HCT116 (cell line): Measurements from ENCODE around the gene MXD1. TPM values are rescaled to one million over a fixed set of nuclear protein-coding genes. Genes with fewer than 3 reads are reported as not detected.
A peak's percentile ranks its signal among the peaks of the same experiment; 100 is the strongest.

ENCODE experiments used
- ATAC-seq: fragments of 200-7000 bp; cut with Tn5 transposase; 2 replicates; pipeline ENCODE4 v1.9.1; 2020; ENCODE audit warnings: mild to moderate bottlenecking, moderate library complexity
- BruUV-seq: library from RNA; stranded (reverse); fragments of 400-500 nt; replicated peaks from 2 replicates; lab custom pipeline; 2021; lab: Mats Ljungman, UMichigan
- CTCF ChIA-PET: fragments of 300-600 bp; sonication (Branson Sonifier 250); formaldehyde crosslinking; loops from one replicate; lab custom pipeline; 2021; ENCODE audit warnings: antibody characterized with exemption; lab: Charles Lee
- POLR2A ChIA-PET: fragments of 300-600, 350-600 bp; sonication (Branson Sonifier 250); formaldehyde crosslinking; loops from one replicate; lab custom pipeline; 2021; ENCODE audit warnings: antibody characterized with exemption; lab: Charles Lee
- RAD21 ChIA-PET, 2 experiments: fragments of 300-600 bp; sonication (Branson Sonifier 250); formaldehyde crosslinking; loops; one replicate each; lab custom pipeline; 2023; ENCODE audit warnings: low total read pairs in 2 of 2; ENCODE audit not compliant: uncharacterized antibody in 2 of 2, unreplicated experiment in 2 of 2, low non-redundant PET in 1 of 2; lab: Charles Lee
- DNase-seq: peaks from one replicate; pipeline ENCODE4 v3.0.0-alpha.2; 2010; ENCODE audit warnings: low read depth, low spot score
- H2AFZ ChIP-seq: fragments of 200-600 bp; shearing (Covaris generic), sonication (generic); 2 replicates; pipeline ENCODE4 v1.6.1; 2017; ENCODE audit warnings: low read depth, mixed run types, mixed read lengths, antibody characterized with exemption, low read length; ENCODE audit not compliant: poor library complexity, severe bottlenecking
- H3K27ac ChIP-seq: 2 replicates; pipeline ENCODE4 v1.5.1; 2012; ENCODE audit warnings: low read depth, low read length
- H3K27me3 ChIP-seq: fragments of 200-600 bp; sonication (generic); 2 replicates; pipeline ENCODE4 v1.6.1; 2016; ENCODE audit warnings: mixed run types, low read length, mixed read lengths; ENCODE audit not compliant: insufficient read depth
- H3K36me3 ChIP-seq, 2 experiments: fragments of 200-500 bp in 1 of 2; fragments of 200-600 bp in 1 of 2; sonication (Bioruptor generic) in 1 of 2; sonication (generic) in 1 of 2; 2 replicates each; pipeline versions ENCODE4 v1.5.1 to v1.6.1; 2014 to 2016; ENCODE audit warnings: low read length in 2 of 2, inconsistent platforms in 1 of 2, mixed read lengths in 1 of 2, mixed run types in 1 of 2; ENCODE audit not compliant: insufficient read depth in 2 of 2, control insufficient read depth in 1 of 2
- H3K4me1 ChIP-seq, 2 experiments: fragments of 200-600 bp in 1 of 2; sonication (generic) in 1 of 2; 2 replicates each; pipeline versions ENCODE4 v1.5.1 to v1.6.1; 2012 to 2017; ENCODE audit warnings: low read length in 2 of 2, inconsistent platforms in 1 of 2, mild to moderate bottlenecking in 1 of 2, mixed read lengths in 1 of 2, mixed run types in 1 of 2, moderate library complexity in 1 of 2; ENCODE audit not compliant: insufficient read depth in 2 of 2, control insufficient read depth in 1 of 2
- H3K4me2 ChIP-seq: fragments of 200-600 bp; sonication (generic); 2 replicates; pipeline ENCODE4 v1.6.1; 2017; ENCODE audit warnings: mixed run types, low read length, mixed read lengths
- H3K4me3 ChIP-seq, 2 experiments: fragments of 200-600 bp in 1 of 2; sonication (generic) in 1 of 2; replicated peaks in 1 of 2; 2 replicates each; pipeline ENCODE4 v1.5.1; 2011 to 2016; ENCODE audit warnings: low read length in 2 of 2, control low read depth in 1 of 2, low read depth in 1 of 2, mild to moderate bottlenecking in 1 of 2, mixed read lengths in 1 of 2, mixed run types in 1 of 2
- H3K79me2 ChIP-seq: fragments of 200-600 bp; sonication (generic); 2 replicates; pipeline ENCODE4 v1.6.1; 2017; ENCODE audit warnings: mild to moderate bottlenecking, mixed run types, low read length, moderate library complexity, mixed read lengths; ENCODE audit not compliant: insufficient read depth
- H3K9ac ChIP-seq: fragments of 200-600 bp; sonication (generic); 2 replicates; pipeline ENCODE4 v1.6.1; 2016; ENCODE audit warnings: low read length, mixed read lengths
- H3K9me2 ChIP-seq: fragments of 200-600 bp; sonication (generic), shearing (Covaris generic); 2 replicates; pipeline ENCODE4 v1.6.1; 2017; ENCODE audit warnings: mixed run types, mild to moderate bottlenecking, moderate library complexity; ENCODE audit not compliant: insufficient read depth
- H3K9me3 ChIP-seq, 2 experiments: fragments of 200-500 bp in 1 of 2; fragments of 200-600 bp in 1 of 2; sonication (Bioruptor generic) in 1 of 2; sonication (generic) in 1 of 2; 2 replicates each; pipeline ENCODE4 v1.6.1; 2014 to 2017; ENCODE audit warnings: low read length in 2 of 2, mixed read lengths in 2 of 2, inconsistent platforms in 1 of 2, low read depth in 1 of 2, mild to moderate bottlenecking in 1 of 2, mixed run types in 1 of 2, moderate library complexity in 1 of 2; ENCODE audit not compliant: control insufficient read depth in 1 of 2, insufficient read depth in 1 of 2
- H4K20me1 ChIP-seq: fragments of 200-600 bp; sonication (generic), shearing (Covaris generic); 2 replicates; pipeline ENCODE4 v1.6.1; 2017; ENCODE audit warnings: mixed run types, mild to moderate bottlenecking, moderate library complexity; ENCODE audit not compliant: insufficient read depth
- EGR1 ChIP-seq: IDR thresholded peaks from 2 replicates; pipeline ENCODE4 v1.6.1; 2012; ENCODE audit warnings: low read depth
- FOSL1 ChIP-seq: IDR thresholded peaks from 2 replicates; pipeline ENCODE4 v1.6.1; 2012; ENCODE audit warnings: low read depth
- REST ChIP-seq: IDR thresholded peaks from 2 replicates; pipeline ENCODE4 v1.6.1; 2012; ENCODE audit warnings: low read depth
- SIN3A ChIP-seq: IDR thresholded peaks from 2 replicates; pipeline ENCODE4 v1.6.1; 2012; ENCODE audit warnings: low read depth
- SP1 ChIP-seq: IDR thresholded peaks from 2 replicates; pipeline ENCODE4 v1.6.1; 2012; ENCODE audit warnings: low read depth
- SRF ChIP-seq: IDR thresholded peaks from 2 replicates; pipeline ENCODE4 v1.6.1; 2012; ENCODE audit warnings: low read depth
- intact Hi-C: fragments of 100-400 bp; cut with micrococcal nuclease; formaldehyde crosslinking; loops from 2 replicates; pipeline ENCODE4 v1.10.0; 2022
- total RNA-seq: library from RNA; stranded (reverse); gene quantifications from one replicate; pipeline ENCODE4 v1.2.1, GENCODE V29; 2021; ENCODE audit not compliant: unreplicated experiment
- TF ChIP-seq, protein P1 (sequence below): IDR thresholded peaks from 2 replicates; pipeline ENCODE4 v1.6.1; 2012

Gene MXD1
- total RNA-seq, 1 experiment from 2014 or later = 10.3 TPM

- Histone ChIP-seq H3K27ac (peak overlapping the region; percentile 23; the same call in 1 of the 2 replicates), H3K79me2 (no peaks in the 10 kb centered on the region), H3K4me2 (peak overlapping the region; percentile 41), H4K20me1 (no peaks in the 10 kb centered on the region), H3K9me3 (no peaks in the 10 kb centered on the region), H2AFZ (no peak overlapping the region), H3K36me3 (no peaks in the 10 kb centered on the region), H3K27me3 (no peaks in the 10 kb centered on the region), H3K4me3 (no peak overlapping the region), H3K4me1 (peaks cover 9 to 14% of the 10 kb centered on the region in 2 experiments), H3K9me2 (no peaks in the 10 kb centered on the region), H3K9ac (no peak overlapping the region; the same call in 1 of the 2 replicates)
- ChIA-PET RAD21 (no interaction called here), POLR2A (no interaction called here), CTCF (no interaction called here)
- ATAC-seq (peak; percentile 46), DNase-seq (no peak)
- BruUV-seq = no TSS peak
- intact Hi-C loops = no loop called here
- TF ChIP-seq EGR1 (no peak), REST (no peak), FOSL1 (no peak)
Measured at GRCh38 chr2:69989009-69989408, 74.1 kb downstream of the MXD1 start.

DNA sequence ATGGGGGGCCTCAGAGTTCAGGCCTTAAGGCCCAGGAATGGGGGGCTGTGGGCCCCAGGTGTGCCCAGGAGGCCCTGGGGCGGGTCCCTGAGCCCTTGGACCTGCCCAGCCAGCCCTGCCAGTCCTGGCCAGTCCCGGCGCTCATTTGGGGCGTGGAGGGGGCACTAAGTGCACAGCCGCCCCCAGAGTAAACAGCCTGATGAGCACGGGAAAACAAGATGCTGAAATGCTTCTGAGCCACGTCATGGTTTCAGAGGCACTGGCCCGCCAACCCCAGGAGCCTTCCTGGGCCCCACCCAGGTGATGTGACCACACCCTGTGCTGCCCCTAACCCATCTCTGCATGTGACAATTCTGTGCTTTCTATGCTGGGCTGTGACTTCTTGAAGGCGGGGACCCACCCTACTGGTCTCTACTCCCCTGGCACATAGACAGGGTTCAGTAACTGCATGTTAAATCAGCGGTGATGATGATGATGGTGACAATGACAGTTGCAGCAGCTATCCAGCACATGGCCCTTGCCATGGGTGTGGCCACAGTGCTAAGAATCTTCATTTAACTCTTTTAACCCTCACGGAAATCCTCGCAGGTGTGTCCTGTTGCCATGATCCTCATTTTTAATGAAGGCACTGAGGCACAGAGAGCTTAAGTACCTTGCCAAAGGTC lies 74.7 kb downstream of the MXD1 start:
- Histone ChIP-seq H2AFZ (no peak overlapping the region), H3K27ac (peak overlapping the region; percentile 23; the same call in 1 of the 2 replicates)
- TF ChIP-seq EGR1 = no peak
- TF ChIP-seq SRF = no peak
- TF ChIP-seq SIN3A = no peak
- TF ChIP-seq SP1 = 0 out of 2 replicates have a peak, but pooled peaks have one; percentile 18
- TF ChIP-seq, protein P1, sequence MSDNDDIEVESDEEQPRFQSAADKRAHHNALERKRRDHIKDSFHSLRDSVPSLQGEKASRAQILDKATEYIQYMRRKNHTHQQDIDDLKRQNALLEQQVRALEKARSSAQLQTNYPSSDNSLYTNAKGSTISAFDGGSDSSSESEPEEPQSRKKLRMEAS = no peak
- TF ChIP-seq, all 23 proteins: peak for 1
- Histone ChIP-seq H3K4me1 (peaks cover 9 to 14% of the 10 kb centered on the region in 2 experiments), H3K9me2 (no peaks in the 10 kb centered on the region), H4K20me1 (no peaks in the 10 kb centered on the region), H3K4me2 (peak overlapping the region; percentile 41), H3K9ac (no peak overlapping the region; the same call in 1 of the 2 replicates), H3K9me3 (no peaks in the 10 kb centered on the region), H3K79me2 (no peaks in the 10 kb centered on the region), H3K4me3 (no peak overlapping the region), H3K27me3 (no peaks in the 10 kb centered on the region), H3K36me3 (no peaks in the 10 kb centered on the region)
- DNase-seq (no peak), ATAC-seq (peak; percentile 56)
- intact Hi-C loops = no loop called here
- ChIA-PET POLR2A (no interaction called here), RAD21 (no interaction called here), CTCF (no interaction called here)
- BruUV-seq = no TSS peak
